Cardiac fibroblast (primary cell): Measurements from ENCODE around the gene MYADML2.
A peak's percentile ranks its signal among the peaks of the same experiment; 100 is the strongest.

Experiments
- DNase-seq, 2 donors: peaks; one replicate each; pipeline versions ENCODE4 v3.0.0 to v3.0.0-alpha.2; 2010; ENCODE audit warnings: low read depth in 2 of 2
- H3K4me3 ChIP-seq, 2 donors: replicated peaks in 1 of 2; 1 replicate in 1 of 2; 2 replicates in 1 of 2; pipeline ENCODE4 v1.5.1; 2011; ENCODE audit warnings: low read depth in 2 of 2, low read length in 2 of 2, mild to moderate bottlenecking in 2 of 2, moderate library complexity in 1 of 2
- CTCF ChIP-seq: IDR thresholded peaks from one replicate; pipeline ENCODE4 v1.5.1; 2011; ENCODE audit warnings: low read depth, mild to moderate bottlenecking, low read length, inconsistent platforms

The MYADML2 gene

GRCh38 chr17:81914103-81914850, 32.8 kb downstream of the MYADML2 start:
- no peak for TF ChIP-seq CTCF
- H3K4me3 ChIP-seq: no peak overlapping the region
- no peak for DNase-seq

- TF ChIP-seq CTCF: no peak
- DNase-seq: no peak
- H3K4me3 ChIP-seq: no peak overlapping the region
Measured at GRCh38 chr17:81913394-81914102, 33.5 kb downstream of the MYADML2 start.

GRCh38 chr17:81912441-81913309, 34.4 kb downstream of the MYADML2 start:
- no peak overlapping the region for H3K4me3 ChIP-seq
- no peak for DNase-seq
- no peak for TF ChIP-seq CTCF

- no peak for DNase-seq
- TF ChIP-seq CTCF: no peak
- no peak overlapping the region for H3K4me3 ChIP-seq
Measured at GRCh38 chr17:81911969-81912368, 35.1 kb downstream of the MYADML2 start.

GRCh38 chr17:81911277-81911961, 35.6 kb downstream of the MYADML2 start, which contains the start of gene PCYT2:
PCYT2 (minus strand) TSS chr17:81911399; CDS start chr17:81911355, 44 bp downstream.
- DNase-seq: peak; percentile 82 to 87
- H3K4me3 ChIP-seq: peak within 1 kb of the TSS; percentile 78

More at GRCh38 chr17:81911277-81911961, 35.6 kb downstream of the MYADML2 start, which contains the start of gene PCYT2:
- no peak for TF ChIP-seq CTCF
